ENCODE data around the gene C10orf120. TPM values are rescaled to one million over a fixed set of nuclear protein-coding genes. Genes with fewer than 3 reads are reported as not detected.

C10orf120 gene
- total RNA-seq, 1 donor from 2014 or later = not detected

DNA sequence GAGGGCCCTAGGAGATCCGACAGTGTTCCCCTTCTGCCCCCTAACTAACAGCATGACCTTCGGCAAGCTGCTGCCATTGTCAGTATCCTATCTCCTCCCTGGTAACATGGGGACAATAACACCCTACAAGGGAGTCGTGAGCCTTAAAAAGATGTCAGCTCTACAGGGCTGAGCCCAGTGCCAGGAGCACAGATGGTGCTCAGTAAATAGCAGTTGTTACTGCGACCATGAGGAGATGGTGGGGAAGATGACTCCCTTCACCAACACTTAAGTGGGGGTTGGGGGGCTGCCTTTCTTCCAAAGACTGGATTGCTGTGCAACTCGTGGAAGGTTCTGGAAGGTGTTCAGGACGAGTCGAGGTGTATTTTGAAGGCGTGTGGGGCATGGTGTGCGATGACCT lies 29.5 kb upstream of the C10orf120 start:
- Mint-ChIP-seq H3K27ac (ENCODE audit: unreplicated experiment) (no peak overlapping the region), H3K9me3 (ENCODE audit: unreplicated experiment) (no peaks in the 10 kb centered on the region), H3K4me1 (ENCODE audit: unreplicated experiment) (no peaks in the 10 kb centered on the region), H3K27me3 (ENCODE audit: unreplicated experiment) (peaks cover 5% of the 10 kb centered on the region), H3K4me3 (ENCODE audit: unreplicated experiment) (no peak overlapping the region), H3K36me3 (ENCODE audit: unreplicated experiment) (no peaks in the 10 kb centered on the region)
- TF ChIP-seq, protein P1, sequence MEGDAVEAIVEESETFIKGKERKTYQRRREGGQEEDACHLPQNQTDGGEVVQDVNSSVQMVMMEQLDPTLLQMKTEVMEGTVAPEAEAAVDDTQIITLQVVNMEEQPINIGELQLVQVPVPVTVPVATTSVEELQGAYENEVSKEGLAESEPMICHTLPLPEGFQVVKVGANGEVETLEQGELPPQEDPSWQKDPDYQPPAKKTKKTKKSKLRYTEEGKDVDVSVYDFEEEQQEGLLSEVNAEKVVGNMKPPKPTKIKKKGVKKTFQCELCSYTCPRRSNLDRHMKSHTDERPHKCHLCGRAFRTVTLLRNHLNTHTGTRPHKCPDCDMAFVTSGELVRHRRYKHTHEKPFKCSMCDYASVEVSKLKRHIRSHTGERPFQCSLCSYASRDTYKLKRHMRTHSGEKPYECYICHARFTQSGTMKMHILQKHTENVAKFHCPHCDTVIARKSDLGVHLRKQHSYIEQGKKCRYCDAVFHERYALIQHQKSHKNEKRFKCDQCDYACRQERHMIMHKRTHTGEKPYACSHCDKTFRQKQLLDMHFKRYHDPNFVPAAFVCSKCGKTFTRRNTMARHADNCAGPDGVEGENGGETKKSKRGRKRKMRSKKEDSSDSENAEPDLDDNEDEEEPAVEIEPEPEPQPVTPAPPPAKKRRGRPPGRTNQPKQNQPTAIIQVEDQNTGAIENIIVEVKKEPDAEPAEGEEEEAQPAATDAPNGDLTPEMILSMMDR (IDR thresholded peaks at IDR 0.05) = no peak
- DNase-seq (ENCODE audit: extremely low spot score, unreplicated experiment) = no peak

DNA sequence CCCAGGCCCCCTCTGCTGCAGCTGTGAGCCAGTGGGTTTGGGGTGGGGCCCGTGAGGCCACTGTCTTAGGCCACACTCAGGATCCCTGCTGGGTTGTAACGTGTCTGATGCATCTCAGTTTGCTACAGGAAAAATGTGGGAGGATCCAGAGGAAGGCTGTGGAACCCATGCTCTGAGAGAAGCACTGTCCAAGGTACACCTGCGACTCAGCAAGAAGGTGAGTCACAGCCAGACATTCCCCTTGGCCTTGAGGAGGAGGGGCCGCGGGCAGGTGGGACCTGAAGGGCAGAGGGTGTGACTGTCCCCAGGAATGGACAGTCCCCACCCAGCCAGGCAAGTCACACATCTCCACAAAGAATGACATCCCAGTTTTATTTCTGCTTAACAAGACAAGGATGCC lies 27.8 kb upstream of the C10orf120 start:
- Mint-ChIP-seq H3K4me1 (ENCODE audit: unreplicated experiment) (no peaks in the 10 kb centered on the region), H3K36me3 (ENCODE audit: unreplicated experiment) (no peaks in the 10 kb centered on the region), H3K9me3 (ENCODE audit: unreplicated experiment) (no peaks in the 10 kb centered on the region), H3K27me3 (ENCODE audit: unreplicated experiment) (peaks cover 16% of the 10 kb centered on the region), H3K4me3 (ENCODE audit: unreplicated experiment) (no peak overlapping the region), H3K27ac (ENCODE audit: unreplicated experiment) (no peak overlapping the region)
- TF ChIP-seq, protein P1 (IDR thresholded peaks at IDR 0.05) = no peak
- peak; percentile 68 for DNase-seq (ENCODE audit: extremely low spot score, unreplicated experiment)

DNA sequence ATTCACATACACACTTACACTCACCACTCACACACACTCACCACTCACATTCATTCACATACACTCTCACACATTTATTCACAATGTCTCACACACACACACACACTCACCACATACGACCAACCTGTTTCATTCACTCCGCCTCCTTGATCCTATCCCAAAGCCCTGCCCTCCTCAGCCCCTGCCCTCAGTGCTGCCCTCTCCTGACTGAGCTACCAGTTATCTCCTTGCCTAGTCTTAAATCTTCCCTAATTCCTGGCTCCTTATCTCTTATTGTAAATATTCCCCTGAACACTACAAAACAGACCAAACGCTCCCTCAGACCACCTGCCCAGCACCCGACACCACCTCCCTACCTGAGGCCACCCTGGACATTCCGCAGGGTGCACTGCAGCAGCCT lies 26.1 kb upstream of the C10orf120 start:
- Mint-ChIP-seq H3K4me3 (ENCODE audit: unreplicated experiment) (no peak overlapping the region), H3K27ac (ENCODE audit: unreplicated experiment) (no peak overlapping the region), H3K4me1 (ENCODE audit: unreplicated experiment) (no peaks in the 10 kb centered on the region), H3K27me3 (ENCODE audit: unreplicated experiment) (peaks cover 15% of the 10 kb centered on the region), H3K9me3 (ENCODE audit: unreplicated experiment) (no peaks in the 10 kb centered on the region), H3K36me3 (ENCODE audit: unreplicated experiment) (no peaks in the 10 kb centered on the region)
- TF ChIP-seq, protein P1 (IDR thresholded peaks at IDR 0.05) = no peak
- no peak for DNase-seq (ENCODE audit: extremely low spot score, unreplicated experiment)

DNA sequence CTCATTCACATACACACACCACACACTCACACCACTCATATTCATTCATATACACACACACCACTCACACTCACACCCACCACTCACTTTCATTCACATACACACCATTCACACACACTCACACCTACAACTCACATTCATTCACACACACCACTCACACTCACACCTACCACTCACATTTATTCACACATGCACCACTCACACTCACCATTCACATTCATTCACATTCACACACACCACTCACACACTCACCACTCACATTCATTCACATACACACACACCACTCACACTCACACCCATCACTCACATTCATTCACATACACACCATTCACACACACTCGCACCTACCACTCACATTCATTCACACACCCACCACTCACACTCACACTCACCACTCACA lies 25.4 kb upstream of the C10orf120 start:
- H3K27me3 Mint-ChIP-seq (ENCODE audit: unreplicated experiment) = peaks cover 22% of the 10 kb centered on the region
- no peak overlapping the region for H3K27ac Mint-ChIP-seq (ENCODE audit: unreplicated experiment)
- no peaks in the 10 kb centered on the region for H3K9me3 Mint-ChIP-seq (ENCODE audit: unreplicated experiment)
- no peak for DNase-seq (ENCODE audit: extremely low spot score, unreplicated experiment)
- no peaks in the 10 kb centered on the region for H3K36me3 Mint-ChIP-seq (ENCODE audit: unreplicated experiment)
- H3K4me1 Mint-ChIP-seq (ENCODE audit: unreplicated experiment) = no peaks in the 10 kb centered on the region
- TF ChIP-seq, protein P1 (IDR thresholded peaks at IDR 0.05) = no peak
- H3K4me3 Mint-ChIP-seq (ENCODE audit: unreplicated experiment) = no peak overlapping the region

DNA sequence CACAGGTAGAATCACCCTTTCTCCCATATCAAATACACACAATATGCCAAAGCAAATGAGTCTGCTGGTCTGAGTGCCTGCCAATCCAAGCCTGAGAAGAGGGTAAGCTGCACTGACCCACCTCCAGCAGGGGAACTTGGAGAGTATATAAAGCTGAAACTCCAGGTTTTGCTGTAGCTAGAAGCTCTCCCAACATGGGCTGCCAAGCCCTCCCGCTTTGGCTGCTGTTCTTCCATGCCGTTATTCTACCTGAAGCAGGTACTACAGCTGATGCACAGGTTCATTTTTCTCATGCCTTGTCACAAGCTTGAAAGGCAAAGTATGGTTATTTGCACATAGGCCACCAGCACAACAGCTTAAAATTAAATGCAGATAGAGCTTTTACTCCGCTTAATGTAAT lies 21.5 kb upstream of the C10orf120 start:
- no peaks in the 10 kb centered on the region for H3K9me3 Mint-ChIP-seq (ENCODE audit: unreplicated experiment)
- H3K4me1 Mint-ChIP-seq (ENCODE audit: unreplicated experiment) = no peaks in the 10 kb centered on the region

More for the DNA sequence above, 21.5 kb upstream of the C10orf120 start:
- TF ChIP-seq, protein P1 (IDR thresholded peaks at IDR 0.05) = no peak
- no peaks in the 10 kb centered on the region for H3K36me3 Mint-ChIP-seq (ENCODE audit: unreplicated experiment)
- no peak for DNase-seq (ENCODE audit: extremely low spot score, unreplicated experiment)
- H3K27ac Mint-ChIP-seq (ENCODE audit: unreplicated experiment) = no peak overlapping the region
- H3K27me3 Mint-ChIP-seq (ENCODE audit: unreplicated experiment) = peaks cover 37% of the 10 kb centered on the region
- H3K4me3 Mint-ChIP-seq (ENCODE audit: unreplicated experiment) = no peak overlapping the region
